ENCODE measurements around the gene RNF144B. TPM values are rescaled to one million over a fixed set of nuclear protein-coding genes. Genes with fewer than 3 reads are reported as not detected.
A peak's percentile ranks its signal among the peaks of the same experiment; 100 is the strongest.
"Not testable (repeated sequence)": the region's sequence is repeated elsewhere in the genome, so short reads cannot be mapped to it uniquely, and the experiment has no call there.

Gene RNF144B
- total RNA-seq, 2 experiments from 2014 or later: 3.4 to 3.9 TPM

DNA sequence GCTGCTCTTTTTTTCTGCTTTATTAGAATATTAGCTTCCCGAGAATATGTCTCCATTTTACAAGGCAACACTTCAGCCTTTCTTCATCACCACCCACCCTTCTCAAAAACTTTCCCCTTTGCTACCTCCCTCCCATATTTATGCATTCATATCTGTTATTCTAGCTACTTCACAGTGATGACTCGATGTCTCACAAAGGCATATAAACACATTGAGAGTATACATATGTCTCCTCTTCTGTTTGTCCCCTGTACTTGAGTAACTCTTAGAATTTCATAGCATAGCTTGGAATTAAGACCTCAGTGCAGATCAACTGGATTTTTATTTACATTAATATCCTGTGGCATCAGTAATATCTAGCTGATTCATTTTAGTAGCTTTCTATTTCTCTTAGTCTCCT, 6.5 kb downstream of the RNF144B start:
- DNase-seq: no peak
- POLR2A ChIA-PET: no interaction called here
- CTCF ChIA-PET: interaction anchor here (0.7 to 1.3 kb wide), 3 partner anchors 45 to 1072 kb away, joined by 3 to 4 read pairs (median 3); no protein-coding TSS in a partner anchor
- no peaks in the 10 kb centered on the region for H3K9me3 Mint-ChIP-seq (ENCODE audit: low read depth)
- no peaks in the 10 kb centered on the region for H3K36me3 Mint-ChIP-seq (ENCODE audit: low read depth)
- intact Hi-C loops (cut with DNase I, micrococcal nuclease): no loop called here
- no peak overlapping the region for H3K4me3 Mint-ChIP-seq
- H3K27me3 Mint-ChIP-seq: no peaks in the 10 kb centered on the region
- no peak overlapping the region for H3K27ac Mint-ChIP-seq
- peak; percentile 36 for ATAC-seq
- H3K4me1 Mint-ChIP-seq: peaks cover 32% of the 10 kb centered on the region

DNA sequence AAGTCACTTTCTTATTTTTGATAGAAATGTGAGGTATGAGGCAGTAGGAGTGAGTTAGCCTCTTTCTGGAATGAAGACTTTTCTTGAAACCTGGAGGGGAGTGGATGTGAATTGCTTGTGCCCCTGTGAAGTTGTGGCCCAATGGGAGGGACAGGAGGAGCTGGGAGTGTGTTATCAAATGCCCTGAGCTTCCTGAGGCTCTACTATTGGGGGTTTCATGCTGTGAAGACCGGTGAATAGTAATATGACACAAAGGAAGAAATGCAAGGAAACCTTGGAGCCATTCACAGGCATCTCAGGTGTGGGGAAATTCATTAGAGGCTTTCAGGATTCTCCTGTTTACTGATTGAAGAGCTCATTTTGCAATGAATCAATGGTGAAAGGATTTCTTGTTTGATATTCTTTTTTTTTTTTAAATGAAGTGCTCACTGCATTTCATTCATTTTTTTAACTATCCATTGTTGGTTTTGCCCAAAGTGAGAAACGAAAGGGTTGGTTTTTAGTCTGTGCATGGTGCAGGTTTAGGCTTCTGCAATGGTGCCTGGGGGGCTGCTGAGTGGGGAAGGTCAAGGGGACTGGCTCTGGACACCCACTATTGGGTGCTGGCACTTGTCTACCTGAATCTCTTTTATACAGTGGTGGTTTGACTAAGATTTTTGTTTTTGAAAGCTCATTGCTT, 8.2 kb downstream of the RNF144B start:
- H3K4me1 Mint-ChIP-seq: peaks cover 22% of the 10 kb centered on the region
- intact Hi-C loops (cut with DNase I, micrococcal nuclease): no loop called here
- ChIA-PET POLR2A (interaction anchor here (0.7 kb wide), 1 partner anchor 61 kb away, joined by 3 read pairs; no protein-coding TSS in a partner anchor), CTCF (interaction anchor here (0.6 to 1.0 kb wide), 2 partner anchors 72 to 436 kb away, joined by 3 to 4 read pairs; no protein-coding TSS in a partner anchor)
- H3K4me3 Mint-ChIP-seq: no peak overlapping the region
- no peaks in the 10 kb centered on the region for H3K27me3 Mint-ChIP-seq
- H3K27ac Mint-ChIP-seq: no peak overlapping the region
- ATAC-seq: no peak
- no peaks in the 10 kb centered on the region for H3K36me3 Mint-ChIP-seq (ENCODE audit: low read depth)
- H3K9me3 Mint-ChIP-seq (ENCODE audit: low read depth): no peaks in the 10 kb centered on the region
- no peak for DNase-seq

DNA sequence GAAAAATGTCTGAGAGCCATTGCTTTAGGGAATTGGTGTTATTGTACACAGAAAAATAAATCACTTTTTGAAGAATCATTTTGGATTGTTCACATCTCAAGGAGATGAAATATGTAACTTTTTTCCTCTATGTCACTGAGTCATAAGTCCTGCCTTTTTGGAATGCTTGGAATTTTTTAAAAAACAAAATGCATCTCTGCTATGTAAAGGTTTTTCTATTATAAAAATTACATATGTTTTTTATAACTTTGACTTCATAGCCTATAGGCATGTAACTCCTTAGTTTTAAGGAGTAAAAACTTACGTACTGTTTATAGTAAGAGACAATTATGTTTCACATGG, 8.7 kb downstream of the RNF144B start:
- H3K27me3 Mint-ChIP-seq: no peaks in the 10 kb centered on the region
- no peaks in the 10 kb centered on the region for H3K9me3 Mint-ChIP-seq (ENCODE audit: low read depth)
- CTCF ChIA-PET: interaction anchor here (0.6 to 1.3 kb wide), 3 partner anchors 72 to 436 kb away, joined by 3 to 4 read pairs (median 3); no protein-coding TSS in a partner anchor
- no peak overlapping the region for H3K4me3 Mint-ChIP-seq
- H3K36me3 Mint-ChIP-seq (ENCODE audit: low read depth): peaks cover 2% of the 10 kb centered on the region
- no peak for ATAC-seq
- H3K27ac Mint-ChIP-seq: no peak overlapping the region
- DNase-seq: no peak
- peaks cover 22% of the 10 kb centered on the region for H3K4me1 Mint-ChIP-seq
- intact Hi-C loops (cut with DNase I, micrococcal nuclease): no loop called here
- POLR2A ChIA-PET: no interaction called here

DNA sequence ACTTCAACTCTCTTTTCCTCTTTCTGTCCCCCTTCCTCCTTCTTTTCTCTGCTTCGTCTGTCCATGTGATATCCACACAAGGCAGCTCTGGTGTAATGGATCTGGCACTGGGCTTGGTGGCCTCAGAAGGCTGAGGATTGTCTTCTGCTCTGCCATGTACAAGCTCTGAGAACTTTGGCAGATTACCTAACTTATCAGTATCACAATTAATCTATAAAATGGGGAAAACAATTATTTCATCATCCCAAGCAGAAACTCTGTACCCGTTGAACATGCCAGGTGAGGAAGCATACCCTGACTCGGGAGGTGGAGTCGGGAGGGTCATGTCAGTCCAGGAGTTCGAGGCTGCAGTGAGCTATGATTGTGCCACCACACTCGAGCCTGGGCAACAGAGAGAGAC, 10.6 kb downstream of the RNF144B start:
- H3K4me3 Mint-ChIP-seq: no peak overlapping the region
- peaks cover 27% of the 10 kb centered on the region for H3K4me1 Mint-ChIP-seq
- CTCF ChIA-PET: interaction anchor here (0.6 to 1.2 kb wide), 5 partner anchors 11 to 1859 kb away, joined by 3 to 5 read pairs (median 3); partner anchors contain the start of gene RNF144B
- DNase-seq (no peak), ATAC-seq (no peak)
- no peaks in the 10 kb centered on the region for H3K27me3 Mint-ChIP-seq
- no peaks in the 10 kb centered on the region for H3K9me3 Mint-ChIP-seq (ENCODE audit: low read depth)
- H3K27ac Mint-ChIP-seq: no peak overlapping the region
- intact Hi-C loops (cut with DNase I, micrococcal nuclease): no loop called here
- POLR2A ChIA-PET: no interaction called here
- peaks cover 2% of the 10 kb centered on the region for H3K36me3 Mint-ChIP-seq (ENCODE audit: low read depth)

GRCh38 chr6:18398225-18398624, 11.1 kb downstream of the RNF144B start:
- DNase-seq; CTCF ChIA-PET; H3K4me3 Mint-ChIP-seq; H3K27me3 Mint-ChIP-seq; intact Hi-C loops (cut with DNase I, micrococcal nuclease); H3K36me3 Mint-ChIP-seq (ENCODE audit: low read depth); H3K27ac Mint-ChIP-seq; H3K9me3 Mint-ChIP-seq (ENCODE audit: low read depth); POLR2A ChIA-PET; ATAC-seq: not testable (repeated sequence)
- H3K4me1 Mint-ChIP-seq: peaks cover 25% of the 10 kb centered on the region

- ChIA-PET CTCF (interaction anchor here (0.6 kb wide), 1 partner anchor 107 kb away, joined by 3 read pairs; no protein-coding TSS in a partner anchor), POLR2A (interaction anchor here (0.7 kb wide), 1 partner anchor 183 kb away, joined by 4 read pairs; no protein-coding TSS in a partner anchor)
- peaks cover 23% of the 10 kb centered on the region for H3K4me1 Mint-ChIP-seq
- H3K27ac Mint-ChIP-seq: peak overlapping the region; percentile 82
- DNase-seq (no peak), ATAC-seq (peak; percentile 68)
- intact Hi-C loops (cut with DNase I, micrococcal nuclease): loop anchor here in 1 of 2 experiments (5.0 kb wide), 1 partner anchor 86 kb away; no protein-coding TSS in a partner anchor
- H3K27me3 Mint-ChIP-seq: no peaks in the 10 kb centered on the region
- no peak overlapping the region for H3K4me3 Mint-ChIP-seq
- no peaks in the 10 kb centered on the region for H3K9me3 Mint-ChIP-seq (ENCODE audit: low read depth)
- peaks cover 8% of the 10 kb centered on the region for H3K36me3 Mint-ChIP-seq (ENCODE audit: low read depth)
Observed at GRCh38 chr6:18400831-18401446, 13.8 kb downstream of the RNF144B start.

DNA sequence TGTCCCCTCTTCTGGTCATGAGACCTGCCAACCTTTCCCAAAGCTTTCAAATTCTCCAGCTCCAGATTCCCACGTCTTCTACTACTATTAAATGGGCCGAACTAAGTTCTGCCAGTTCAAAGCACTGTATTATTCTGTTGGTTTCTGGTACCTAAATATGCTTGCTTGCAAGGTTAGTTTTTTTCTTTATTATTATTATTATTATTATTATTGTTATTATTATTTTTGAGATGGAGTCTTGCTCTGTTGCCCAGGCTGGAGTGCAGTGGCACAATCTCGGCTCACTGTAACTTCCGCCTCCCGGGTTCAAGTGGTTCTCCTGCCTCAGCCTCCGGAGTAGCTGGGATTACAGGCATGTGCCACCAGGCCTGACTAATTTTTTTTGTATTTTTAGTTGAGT, 17.8 kb downstream of the RNF144B start:
- Mint-ChIP-seq H3K36me3 (ENCODE audit: low read depth) (peaks cover 14% of the 10 kb centered on the region), H3K4me1 (peaks cover 23% of the 10 kb centered on the region)
- intact Hi-C loops (cut with DNase I, micrococcal nuclease): loop anchor here in 1 of 2 experiments (5.0 kb wide), 1 partner anchor 82 kb away; no protein-coding TSS in a partner anchor
- POLR2A ChIA-PET; H3K27me3 Mint-ChIP-seq; DNase-seq; H3K4me3 Mint-ChIP-seq; H3K9me3 Mint-ChIP-seq (ENCODE audit: low read depth); ATAC-seq; H3K27ac Mint-ChIP-seq: not testable (repeated sequence)
- CTCF ChIA-PET: interaction anchor here (0.6 kb wide), 1 partner anchor 128 kb away, joined by 3 read pairs; no protein-coding TSS in a partner anchor

DNA sequence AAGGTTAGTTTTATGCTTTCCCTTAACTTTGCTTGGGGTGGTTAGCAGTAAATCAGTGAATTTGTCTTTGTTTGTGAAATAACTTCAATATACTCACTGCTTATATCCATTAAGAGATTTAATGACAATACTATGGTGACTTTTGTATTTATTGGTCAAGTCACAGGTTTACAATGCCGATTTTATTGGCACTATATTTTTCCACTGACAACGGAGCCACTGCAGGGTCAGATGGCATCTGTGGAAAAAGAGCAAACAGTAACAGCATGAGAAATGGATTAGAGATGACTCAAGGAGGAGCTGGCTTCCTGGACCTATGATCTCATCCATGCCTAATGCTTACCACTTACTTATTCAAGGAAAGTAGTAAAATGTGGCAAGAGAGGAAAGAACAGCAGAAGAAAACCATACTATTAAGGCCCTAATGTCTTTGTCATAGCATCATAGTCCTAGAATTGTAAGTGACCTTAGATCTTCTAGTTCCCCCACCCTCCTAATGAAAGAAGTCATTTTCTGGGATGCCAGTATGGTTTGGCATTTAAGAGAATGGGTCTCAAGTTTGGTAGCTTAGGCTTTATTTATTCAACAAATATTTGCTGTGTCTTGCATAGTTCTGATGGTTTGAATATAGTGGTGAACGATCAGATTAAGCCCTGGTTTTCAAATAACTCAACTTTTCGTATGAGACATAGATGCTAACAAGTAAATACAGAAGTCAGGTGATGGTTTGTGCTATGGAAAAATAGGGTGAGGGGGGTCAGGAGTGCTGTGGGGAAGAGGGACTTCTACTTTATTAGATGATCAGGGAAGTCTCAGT, 18.5 kb downstream of the RNF144B start:
- Mint-ChIP-seq H3K27ac (peak overlapping the region; percentile 2), H3K27me3 (no peaks in the 10 kb centered on the region), H3K4me1 (peaks cover 18% of the 10 kb centered on the region), H3K9me3 (ENCODE audit: low read depth) (no peaks in the 10 kb centered on the region), H3K36me3 (ENCODE audit: low read depth) (peaks cover 13% of the 10 kb centered on the region), H3K4me3 (no peak overlapping the region)
- peak; percentile 24 for ATAC-seq
- CTCF ChIA-PET: no interaction called here
- DNase-seq: no peak
- intact Hi-C loops (cut with DNase I, micrococcal nuclease): no loop called here
- POLR2A ChIA-PET: interaction anchor here (0.6 kb wide), 1 partner anchor 59 kb away, joined by 3 read pairs; no protein-coding TSS in a partner anchor

DNA sequence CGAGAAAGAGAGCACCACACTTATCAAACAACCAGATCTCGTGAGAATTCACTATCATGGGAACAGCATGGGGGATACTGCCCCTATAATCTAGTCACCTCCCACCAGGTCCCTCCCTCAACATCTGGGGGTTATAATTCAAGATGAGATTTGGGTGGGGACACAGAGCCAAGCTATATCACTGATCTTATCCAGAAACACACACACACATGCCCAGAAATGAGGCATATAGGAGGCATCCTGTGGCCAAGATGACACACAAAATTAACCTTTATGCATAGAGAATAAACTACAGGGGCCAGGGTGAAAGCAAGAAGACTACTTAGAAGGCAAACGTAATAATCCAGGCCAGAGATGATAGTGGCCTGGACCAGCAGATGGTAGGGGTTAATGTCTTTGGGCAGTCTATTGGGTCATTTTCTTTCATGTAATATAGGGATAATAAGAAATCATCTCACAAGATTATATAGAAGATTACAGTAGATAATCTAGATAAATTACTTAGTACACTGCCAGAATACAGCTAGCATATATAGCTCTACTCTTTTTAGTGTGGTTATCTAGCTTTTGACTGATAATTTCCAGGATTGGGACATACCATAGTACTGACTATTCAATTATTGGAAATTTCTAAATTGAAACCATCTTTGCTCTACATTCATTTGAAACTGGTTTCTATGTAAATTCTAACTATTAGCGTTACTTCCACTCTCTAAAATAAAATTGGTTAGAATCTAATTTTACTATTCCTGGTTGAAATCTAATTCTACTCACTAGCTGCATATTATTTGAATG, 20.0 kb downstream of the RNF144B start:
- CTCF ChIA-PET: no interaction called here
- peaks cover 7% of the 10 kb centered on the region for H3K4me1 Mint-ChIP-seq
- H3K36me3 Mint-ChIP-seq (ENCODE audit: low read depth): peaks cover 15% of the 10 kb centered on the region
- DNase-seq (peak; percentile 15), ATAC-seq (no peak)
- H3K27me3 Mint-ChIP-seq: no peaks in the 10 kb centered on the region
- POLR2A ChIA-PET: interaction anchor here (0.7 to 1.0 kb wide), 2 partner anchors 106 to 188 kb away, joined by 3 read pairs; no protein-coding TSS in a partner anchor
- intact Hi-C loops (cut with DNase I, micrococcal nuclease): no loop called here
- no peak overlapping the region for H3K27ac Mint-ChIP-seq
- no peaks in the 10 kb centered on the region for H3K9me3 Mint-ChIP-seq (ENCODE audit: low read depth)
- no peak overlapping the region for H3K4me3 Mint-ChIP-seq

DNA sequence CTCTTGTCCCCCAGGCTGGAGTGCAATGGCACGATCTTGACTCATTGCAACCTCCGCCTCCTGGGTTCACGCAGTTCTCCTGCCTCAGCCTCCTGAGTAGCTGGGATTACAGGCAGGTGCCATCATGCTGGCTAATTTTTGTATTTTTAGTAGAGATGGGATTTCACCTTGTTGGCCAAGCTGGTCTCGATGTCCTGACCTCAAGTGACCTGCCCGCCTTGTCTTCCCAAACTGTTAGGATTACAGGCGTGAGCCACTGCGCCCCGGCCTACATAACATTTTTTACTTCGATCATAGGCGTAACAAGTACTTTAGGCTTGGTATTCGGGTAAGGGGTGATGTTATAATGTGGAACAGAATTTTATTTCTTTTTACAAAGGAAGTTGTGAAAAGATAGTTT, 22.5 kb downstream of the RNF144B start:
- CTCF ChIA-PET; H3K4me3 Mint-ChIP-seq; ATAC-seq; H3K9me3 Mint-ChIP-seq (ENCODE audit: low read depth); intact Hi-C loops (cut with DNase I, micrococcal nuclease); H3K27me3 Mint-ChIP-seq; POLR2A ChIA-PET; DNase-seq; H3K27ac Mint-ChIP-seq: not testable (repeated sequence)
- Mint-ChIP-seq H3K36me3 (ENCODE audit: low read depth) (peaks cover 11% of the 10 kb centered on the region), H3K4me1 (peaks cover 11% of the 10 kb centered on the region)

DNA sequence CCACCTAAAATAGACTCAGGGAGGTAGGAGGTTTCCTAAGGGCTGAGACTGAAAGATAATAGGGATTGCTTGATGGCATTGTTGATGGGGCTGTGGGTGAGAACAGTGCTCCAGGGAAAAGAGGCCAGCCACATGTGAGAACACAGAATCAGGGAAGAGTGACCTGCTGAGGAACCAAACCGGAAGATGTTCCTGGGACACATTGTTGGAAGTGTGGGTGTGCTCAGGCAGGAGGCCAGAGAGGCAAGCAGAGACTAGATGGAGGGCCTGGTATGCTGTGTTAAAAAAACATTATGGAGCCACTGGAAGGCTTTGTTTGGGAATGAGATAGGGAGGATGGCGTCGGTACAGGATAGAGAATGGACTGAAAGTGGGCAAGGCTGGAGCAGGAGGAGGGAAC, 23.3 kb downstream of the RNF144B start:
- Mint-ChIP-seq H3K27me3 (no peaks in the 10 kb centered on the region), H3K4me3 (no peak overlapping the region), H3K27ac (no peak overlapping the region), H3K36me3 (ENCODE audit: low read depth) (peaks cover 15% of the 10 kb centered on the region), H3K9me3 (ENCODE audit: low read depth) (no peaks in the 10 kb centered on the region), H3K4me1 (peaks cover 11% of the 10 kb centered on the region)
- no peak for DNase-seq
- CTCF ChIA-PET: no interaction called here
- intact Hi-C loops (cut with DNase I, micrococcal nuclease): no loop called here
- ATAC-seq: no peak
- POLR2A ChIA-PET: no interaction called here
